Endothelial cell of umbilical vein (primary cell): ENCODE measurements around the gene TOLLIP.

Experiments used
- CTCF ChIP-seq, 2 donors: IDR thresholded peaks; 1 replicate in 1 of 2; 2 replicates in 1 of 2; pipeline ENCODE4 v1.5.1; 2011; ENCODE audit warnings: low read length in 2 of 2, mild to moderate bottlenecking in 2 of 2, moderate library complexity in 2 of 2, control low read depth in 1 of 2, inconsistent platforms in 1 of 2, low read depth in 1 of 2; ENCODE audit not compliant: insufficient read depth in 1 of 2; ENCODE audit errors: extremely low read depth in 1 of 2
- EZH2 ChIP-seq: IDR thresholded peaks from 2 replicates; pipeline ENCODE4 v1.6.1; 2012; ENCODE audit warnings: borderline replicate concordance, low read depth, mild to moderate bottlenecking, moderate library complexity, low read length, inconsistent platforms; ENCODE audit not compliant: severe bottlenecking
- POLR2A ChIP-seq: IDR thresholded peaks from 2 replicates; pipeline ENCODE4 v1.6.1; 2012; ENCODE audit warnings: low read depth, mild to moderate bottlenecking, control low read depth, low read length

- TF ChIP-seq CTCF (IDR thresholded peaks at IDR 0.05; ENCODE audit: extremely low read depth in 1 of 2, insufficient read depth in 1 of 2, low read depth in 1 of 2, low read length in 2 of 2) (no peak), POLR2A (no peak), EZH2 (no peak)
Measured at GRCh38 chr11:1343391-1344055, 34.1 kb upstream of the TOLLIP start.
